Endothelial cell of umbilical vein (primary cell): ENCODE data around the gene HBZ. TPM values are rescaled to one million over a fixed set of nuclear protein-coding genes. Genes with fewer than 3 reads are reported as not detected.
"Not testable (repeated sequence)": the region's sequence is repeated elsewhere in the genome, so short reads cannot be mapped to it uniquely, and the experiment has no call there.

Experiments
- BruUV-seq: library from RNA; stranded (reverse); fragments of 400-500 nt; replicated peaks from 2 replicates; lab custom pipeline; 2021; lab: Mats Ljungman, UMichigan
- CTCF ChIA-PET: fragments of 300-600, 350-600 bp; sonication (Branson Sonifier 250); formaldehyde crosslinking; loops from one replicate; lab custom pipeline; 2021; ENCODE audit warnings: antibody characterized with exemption, inconsistent platforms; lab: Charles Lee
- POLR2A ChIA-PET: fragments of 300-600, 350-600 bp; sonication (Branson Sonifier 250); formaldehyde crosslinking; loops from one replicate; lab custom pipeline; 2021; ENCODE audit warnings: antibody characterized with exemption, inconsistent platforms; lab: Charles Lee
- DNase-seq: peaks from one replicate; pipeline ENCODE4 v3.0.0-alpha.2; 2011; ENCODE audit warnings: low read depth, low spot score
- FAIRE-seq: peaks from 2 replicates; lab custom pipeline; 2011; peaks lifted over from hg19 to GRCh38; lab: Jason Lieb, UNC
- H2AFZ ChIP-seq: 2 replicates; pipeline ENCODE4 v1.6.0; 2012; ENCODE audit warnings: low read depth, low read length, control low read depth, inconsistent platforms
- H3K27ac ChIP-seq: 2 replicates; pipeline ENCODE4 v1.5.1; 2011; ENCODE audit warnings: low read depth, mild to moderate bottlenecking, control low read depth, low read length, moderate library complexity; ENCODE audit not compliant: insufficient read depth
- H3K27me3 ChIP-seq, 2 experiments: 2 replicates each; pipeline versions ENCODE4 v1.6.0 to v1.6.1; 2011; ENCODE audit warnings: low read length in 2 of 2, mixed read lengths in 1 of 2; ENCODE audit not compliant: control insufficient read depth in 2 of 2, insufficient read depth in 2 of 2
- H3K36me3 ChIP-seq, 2 experiments: 2 replicates in 1 of 2; 3 replicates in 1 of 2; pipeline ENCODE4 v1.5.1; 2011; ENCODE audit warnings: low read length in 2 of 2, mild to moderate bottlenecking in 1 of 2, moderate library complexity in 1 of 2; ENCODE audit not compliant: control insufficient read depth in 2 of 2, insufficient read depth in 2 of 2; ENCODE audit errors: extremely low read depth in 1 of 2
- H3K4me1 ChIP-seq: 3 replicates; pipeline ENCODE4 v1.5.1; 2011; ENCODE audit warnings: mild to moderate bottlenecking, low read length; ENCODE audit not compliant: control insufficient read depth, insufficient read depth; ENCODE audit errors: extremely low read depth
- H3K4me2 ChIP-seq: 2 replicates; pipeline ENCODE4 v1.6.1; 2011; ENCODE audit warnings: low read length, control low read depth, mixed read lengths; ENCODE audit not compliant: insufficient read depth
- H3K4me3 ChIP-seq, 3 experiments: fragments of 200-600 bp in 1 of 3; sonication (generic), shearing (Covaris generic) in 1 of 3; replicated peaks in 1 of 3; 2 replicates each; pipeline ENCODE4 v1.5.1; 2011 to 2016; ENCODE audit warnings: control low read depth in 3 of 3, low read length in 3 of 3, mild to moderate bottlenecking in 2 of 3, inconsistent platforms in 1 of 3, low read depth in 1 of 3, moderate library complexity in 1 of 3; ENCODE audit not compliant: insufficient read depth in 1 of 3
- H3K79me2 ChIP-seq: 2 replicates; pipeline ENCODE4 v1.6.0; 2012; ENCODE audit warnings: low read length, inconsistent platforms; ENCODE audit not compliant: control insufficient read depth, insufficient read depth
- H3K9ac ChIP-seq: replicated peaks from 2 replicates; pipeline ENCODE3; 2011; ENCODE audit warnings: low read length, control low read depth; ENCODE audit not compliant: insufficient read depth; ENCODE audit errors: extremely low read depth
- H3K9me1 ChIP-seq: replicated peaks from 3 replicates; pipeline ENCODE4 v1.6.0; 2011; ENCODE audit warnings: mild to moderate bottlenecking, low read length; ENCODE audit not compliant: control insufficient read depth, insufficient read depth; ENCODE audit errors: extremely low read depth
- H3K9me3 ChIP-seq: replicated peaks from 2 replicates; pipeline ENCODE4 v1.5.1; 2012; ENCODE audit warnings: low read length, inconsistent platforms; ENCODE audit not compliant: control insufficient read depth, insufficient read depth
- H4K20me1 ChIP-seq: replicated peaks from 2 replicates; pipeline ENCODE3; 2011; ENCODE audit warnings: mild to moderate bottlenecking, low read length; ENCODE audit not compliant: control insufficient read depth, insufficient read depth; ENCODE audit errors: extremely low read depth
- EZH2 ChIP-seq: IDR thresholded peaks from 2 replicates; pipeline ENCODE4 v1.6.1; 2012; ENCODE audit warnings: borderline replicate concordance, low read depth, mild to moderate bottlenecking, moderate library complexity, low read length, inconsistent platforms; ENCODE audit not compliant: severe bottlenecking
- FOS ChIP-seq: IDR thresholded peaks from 2 replicates; pipeline ENCODE4 v1.6.1; 2011; ENCODE audit warnings: mild to moderate bottlenecking, low read length, moderate library complexity, borderline replicate concordance; ENCODE audit not compliant: insufficient read depth
- GATA2 ChIP-seq: IDR thresholded peaks from 2 replicates; pipeline ENCODE4 v1.7.0; 2011; ENCODE audit warnings: low read depth, mild to moderate bottlenecking, moderate library complexity, mixed read lengths, low read length; ENCODE audit not compliant: insufficient read length, insufficient read depth
- JUN ChIP-seq: IDR thresholded peaks from 2 replicates; pipeline ENCODE4 v1.6.1; 2011; ENCODE audit warnings: borderline replicate concordance, low read depth; ENCODE audit not compliant: insufficient read length, insufficient read depth
- MAX ChIP-seq: IDR thresholded peaks from 2 replicates; pipeline ENCODE4 v1.6.1; 2011; ENCODE audit not compliant: insufficient read depth, insufficient read length
- MYC ChIP-seq: IDR thresholded peaks from one replicate; pipeline ENCODE4 v1.6.1; 2011; ENCODE audit warnings: mild to moderate bottlenecking, low read depth, low read length
- POLR2A ChIP-seq: IDR thresholded peaks from 2 replicates; pipeline ENCODE4 v1.6.1; 2012; ENCODE audit warnings: low read depth, mild to moderate bottlenecking, control low read depth, low read length
- POLR2AphosphoS5 ChIP-seq: IDR thresholded peaks from 2 replicates; pipeline ENCODE4 v1.6.1; 2012; ENCODE audit warnings: low read depth, mild to moderate bottlenecking, control low read depth, low read length, moderate library complexity; ENCODE audit not compliant: insufficient read depth
- dilution Hi-C: fragments of 300-500 bp; cut with MboI; formaldehyde crosslinking; loops from one replicate; pipeline ENCODE4 v1.15.0; 2019; ENCODE audit warnings: low sequenced_read_pairs; ENCODE audit not compliant: extremely low pct_ligation_motif_present
- intact Hi-C: fragments of 100-400 bp; cut with micrococcal nuclease; formaldehyde crosslinking; loops from one replicate; pipeline ENCODE4 v1.10.0; 2022
- polyA plus RNA-seq, 4 experiments: library from polyadenylated mRNA; depleted of rRNA in 3 of 4; stranded (reverse) in 3 of 4; unstranded in 1 of 4; fragments of >200 nt; gene quantifications; 2 replicates each; pipeline versions ENCODE4 v1.2.1 to v1.2.3, GENCODE V29; 2011 to 2012; ENCODE audit warnings: missing spikeins in 1 of 4
- total RNA-seq: library from RNA; stranded (reverse); gene quantifications from 2 replicates; pipeline ENCODE4 v1.2.3, GENCODE V29; 2021
- TF ChIP-seq, protein P1 (sequence below), 2 donors: IDR thresholded peaks; 1 replicate in 1 of 2; 2 replicates in 1 of 2; pipeline ENCODE4 v1.5.1; 2011; ENCODE audit warnings: low read length in 2 of 2, mild to moderate bottlenecking in 2 of 2, moderate library complexity in 2 of 2, control low read depth in 1 of 2, inconsistent platforms in 1 of 2, low read depth in 1 of 2; ENCODE audit not compliant: insufficient read depth in 1 of 2; ENCODE audit errors: extremely low read depth in 1 of 2

HBZ gene
- total and polyA plus RNA-seq, 2 donors (not counting 3 experiments of a cell fraction or from before 2014, with no cell fraction given): not detected

DNA sequence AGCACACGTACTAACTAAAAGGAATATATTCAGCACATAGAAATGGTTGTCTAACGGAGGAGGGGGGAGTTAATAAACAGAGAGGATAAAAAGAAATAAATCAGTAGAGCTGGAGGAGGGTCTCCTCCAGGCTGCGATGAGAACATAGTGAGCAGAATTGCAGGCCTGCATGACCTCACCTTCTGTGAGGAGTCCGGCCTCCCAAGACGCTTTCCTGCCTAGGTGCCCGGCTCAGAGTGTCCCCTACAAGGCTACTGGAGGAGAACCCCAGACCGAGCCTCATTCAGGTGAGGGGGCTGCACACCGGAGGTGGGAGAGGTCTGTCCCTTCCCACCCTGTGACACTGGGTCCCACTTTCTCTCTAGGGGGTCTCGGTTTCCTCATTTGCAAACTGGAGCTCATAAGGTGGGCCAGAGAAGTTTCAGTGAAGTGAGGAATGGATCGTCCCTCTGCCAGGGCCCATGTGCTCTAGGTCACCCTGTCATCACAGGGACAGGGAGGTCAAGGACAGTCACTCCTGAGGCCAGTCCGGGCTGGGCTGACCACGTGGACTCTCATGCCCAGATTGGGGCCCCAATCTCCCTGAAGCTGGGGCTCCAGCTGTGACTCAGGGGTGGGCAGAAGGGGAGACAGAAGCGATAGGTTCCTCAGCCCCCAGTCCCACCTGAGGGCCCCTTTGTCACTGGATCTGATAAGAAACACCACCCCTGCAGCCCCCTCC lies 10.0 kb downstream of the HBZ start:
- dilution Hi-C loops: no loop called here

DNA sequence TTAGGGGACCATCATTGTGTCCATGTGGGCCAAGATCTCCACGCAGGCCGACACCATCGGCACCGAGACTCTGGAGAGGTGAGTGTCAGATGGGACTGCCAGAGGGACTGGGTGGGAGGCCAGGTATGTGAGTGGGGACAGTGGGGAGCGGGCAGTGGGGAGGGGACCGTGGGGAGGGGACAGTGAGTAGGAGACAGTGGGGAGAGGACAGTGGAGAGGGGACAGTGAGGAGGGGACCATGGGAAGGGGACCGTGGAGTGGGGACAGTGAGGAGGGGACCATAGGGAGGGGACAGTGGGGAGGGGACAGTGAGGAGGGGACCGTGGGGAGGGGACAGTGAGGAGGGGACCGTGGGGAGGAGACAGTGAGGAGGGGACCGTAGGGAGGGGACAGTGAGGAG lies 10.7 kb downstream of the HBZ start:
- H3K9me3 ChIP-seq, H3K9me1 ChIP-seq, H3K4me3 ChIP-seq, dilution Hi-C loops, H3K4me2 ChIP-seq, H3K79me2 ChIP-seq, FAIRE-seq, H3K36me3 ChIP-seq, H3K4me1 ChIP-seq, H4K20me1 ChIP-seq, H3K9ac ChIP-seq, H3K27ac ChIP-seq, H2AFZ ChIP-seq, DNase-seq, BruUV-seq, intact Hi-C loops, POLR2A ChIA-PET: not testable (repeated sequence)
- peaks cover 32 to 39% of the 10 kb centered on the region in 2 experiments for H3K27me3 ChIP-seq
- CTCF ChIA-PET: interaction anchor here (0.7 kb wide), 1 partner anchor 66 kb away, joined by 3 read pairs; no protein-coding TSS in a partner anchor

More for the DNA sequence above, 10.0 kb downstream of the HBZ start:
- peaks cover 25 to 33% of the 10 kb centered on the region in 2 experiments for H3K27me3 ChIP-seq
- ChIA-PET CTCF (interaction anchor here (0.7 kb wide), 1 partner anchor 65 kb away, joined by 3 read pairs; no protein-coding TSS in a partner anchor), POLR2A (no interaction called here)
- H3K36me3 ChIP-seq: no peaks in the 10 kb centered on the region
- H3K4me2 ChIP-seq: no peak overlapping the region
- no peaks in the 10 kb centered on the region for H3K9me3 ChIP-seq
- H3K9me1 ChIP-seq: no peaks in the 10 kb centered on the region
- H3K27ac ChIP-seq: no peak overlapping the region
- no peaks in the 10 kb centered on the region for H3K4me1 ChIP-seq
- no peaks in the 10 kb centered on the region for H3K79me2 ChIP-seq
- H3K9ac ChIP-seq: no peak overlapping the region
- no peak for TF ChIP-seq JUN
- no peak for TF ChIP-seq MYC
- TF ChIP-seq MAX: no peak
- TF ChIP-seq, protein P1, sequence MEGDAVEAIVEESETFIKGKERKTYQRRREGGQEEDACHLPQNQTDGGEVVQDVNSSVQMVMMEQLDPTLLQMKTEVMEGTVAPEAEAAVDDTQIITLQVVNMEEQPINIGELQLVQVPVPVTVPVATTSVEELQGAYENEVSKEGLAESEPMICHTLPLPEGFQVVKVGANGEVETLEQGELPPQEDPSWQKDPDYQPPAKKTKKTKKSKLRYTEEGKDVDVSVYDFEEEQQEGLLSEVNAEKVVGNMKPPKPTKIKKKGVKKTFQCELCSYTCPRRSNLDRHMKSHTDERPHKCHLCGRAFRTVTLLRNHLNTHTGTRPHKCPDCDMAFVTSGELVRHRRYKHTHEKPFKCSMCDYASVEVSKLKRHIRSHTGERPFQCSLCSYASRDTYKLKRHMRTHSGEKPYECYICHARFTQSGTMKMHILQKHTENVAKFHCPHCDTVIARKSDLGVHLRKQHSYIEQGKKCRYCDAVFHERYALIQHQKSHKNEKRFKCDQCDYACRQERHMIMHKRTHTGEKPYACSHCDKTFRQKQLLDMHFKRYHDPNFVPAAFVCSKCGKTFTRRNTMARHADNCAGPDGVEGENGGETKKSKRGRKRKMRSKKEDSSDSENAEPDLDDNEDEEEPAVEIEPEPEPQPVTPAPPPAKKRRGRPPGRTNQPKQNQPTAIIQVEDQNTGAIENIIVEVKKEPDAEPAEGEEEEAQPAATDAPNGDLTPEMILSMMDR (IDR thresholded peaks at IDR 0.05; ENCODE audit: extremely low read depth in 1 of 2, insufficient read depth in 1 of 2, low read depth in 1 of 2, low read length in 2 of 2): no peak
- TF ChIP-seq FOS: no peak
- TF ChIP-seq EZH2: no peak
- no peak for TF ChIP-seq POLR2A
- no peak for TF ChIP-seq POLR2AphosphoS5
- TF ChIP-seq GATA2: no peak
- no peaks in the 10 kb centered on the region for H4K20me1 ChIP-seq
- H3K4me3 ChIP-seq: no peak overlapping the region
- DNase-seq (no peak), FAIRE-seq (no peak)
- intact Hi-C loops: no loop called here
- no TSS peak for BruUV-seq
- no peak overlapping the region for H2AFZ ChIP-seq
